ENCODE measurements around the gene AWAT2. TPM values are rescaled to one million over a fixed set of nuclear protein-coding genes. Genes with fewer than 3 reads are reported as not detected.

AWAT2 gene
- total and polyA plus RNA-seq, 9 of the 15 experiments (the other 6 are each of a cell fraction or from before 2014, with no cell fraction given) = not detected

DNA sequence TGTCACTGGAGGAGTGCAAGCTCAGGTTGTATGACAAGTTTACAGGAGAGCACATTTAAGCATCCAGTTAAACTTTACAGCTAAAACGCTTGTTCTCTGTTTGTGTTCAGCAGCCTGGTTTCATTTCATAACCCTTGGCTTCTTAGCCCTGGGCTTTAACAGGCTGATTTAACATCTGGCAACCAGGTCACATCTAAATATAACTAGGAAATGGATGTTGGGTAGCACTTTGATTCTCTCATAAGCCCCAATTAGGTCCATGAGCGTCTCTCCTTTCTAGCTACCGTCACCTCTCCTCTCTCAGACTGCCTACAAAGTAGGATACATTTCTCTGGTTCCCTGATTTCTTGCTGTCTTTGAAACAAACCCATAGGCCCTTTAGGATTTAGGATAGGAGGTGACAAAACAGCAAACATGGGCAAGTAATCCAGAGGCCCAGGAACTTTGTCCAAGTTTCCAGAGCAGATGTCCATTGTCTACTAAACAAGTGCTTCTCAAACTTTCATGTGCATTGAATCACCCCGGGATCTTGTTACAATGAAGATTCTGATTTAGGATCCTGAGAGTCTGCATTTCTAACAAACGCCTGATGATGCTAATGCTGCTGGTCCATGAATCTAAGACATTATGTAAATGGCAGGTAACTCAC is 35.0 kb upstream of the AWAT2 start:
- TF ChIP-seq HDAC1 (IDR thresholded peaks at IDR 0.05) (no peak), U2AF1 (optimal IDR thresholded peaks at IDR 0.05; ENCODE audit: low read depth, low read length) (no peak)
- H3K27me3 ChIP-seq (ENCODE audit: control insufficient read depth in 2 of 2, insufficient read depth in 2 of 2, low read length in 2 of 2) = peaks cover 0 to 8% of the 10 kb centered on the region in 2 experiments; a peak in 1 of 5 replicates
- no peaks in the 10 kb centered on the region for H3K9me3 ChIP-seq (replicated peaks; ENCODE audit: control insufficient read depth, insufficient read depth, low read depth, low read length)
- no peaks in the 10 kb centered on the region for H3K4me1 ChIP-seq (replicated peaks in 1 of 2; ENCODE audit: control insufficient read depth in 2 of 2, insufficient read depth in 2 of 2, low read length in 2 of 2)
- no peaks in the 10 kb centered on the region for H3K36me3 ChIP-seq (ENCODE audit: control insufficient read depth, insufficient read depth, low read length)
- H3K79me2 ChIP-seq (ENCODE audit: control insufficient read depth, insufficient read depth, low read length) = no peaks in the 10 kb centered on the region
- intact Hi-C loops (cut with micrococcal nuclease) (no loop called here), in situ Hi-C loops (cut with MboI) (no loop called here)
- H3K27ac ChIP-seq (ENCODE audit: extremely low read depth, low read depth, low read length) = no peak overlapping the region
- 0% methylated on average over 5 of the region's 5 CpGs for WGBS (ENCODE audit: insufficient coverage, low coverage, missing lambda C conversion rate)
- H4K20me1 ChIP-seq (replicated peaks; ENCODE audit: control insufficient read depth, insufficient read depth, low read length) = peaks cover 3% of the 10 kb centered on the region; the same call in 1 of the 2 replicates
- POLR2A ChIA-PET = no interaction called here
- H2AFZ ChIP-seq (ENCODE audit: low read depth, low read length) = no peak overlapping the region
- H3K4me2 ChIP-seq (ENCODE audit: insufficient read depth, low read length) = no peak overlapping the region
- no peak for FAIRE-seq
- H3K9me1 ChIP-seq (ENCODE audit: control insufficient read depth, insufficient read depth, low read length) = no peaks in the 10 kb centered on the region
- no peak overlapping the region for H3K9ac ChIP-seq (ENCODE audit: insufficient read depth in 1 of 2, low read depth in 2 of 2, low read length in 2 of 2)
- no peak for DNase-seq (ENCODE audit: extremely low read depth in 1 of 4, low spot score in 3 of 4)
- BruUV-seq (replicated peaks) = no TSS peak
- no peak for ATAC-seq
- CTCF ChIA-PET (ENCODE audit: low intra/inter-chr PET ratio) = no interaction called here
- no peak overlapping the region for H3K4me3 ChIP-seq

DNA sequence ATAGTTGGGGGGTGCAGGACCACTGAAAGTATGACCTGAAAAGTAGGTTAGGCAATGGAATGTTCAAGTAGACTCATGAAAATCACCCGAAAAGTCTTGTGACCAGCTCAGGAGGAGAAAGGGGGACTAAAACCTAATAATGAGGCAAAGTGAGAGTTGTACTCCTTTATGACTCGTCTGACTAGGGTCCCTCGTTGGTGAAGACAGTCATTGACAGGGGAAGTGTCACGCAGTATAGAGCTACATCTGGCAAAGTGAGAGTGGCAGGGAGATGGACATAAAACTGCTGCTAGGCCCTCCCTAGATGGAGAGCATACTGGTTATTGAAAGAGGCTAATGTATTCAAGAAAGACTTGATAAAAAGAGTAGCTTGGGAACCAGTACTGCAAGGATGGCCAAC is 33.0 kb upstream of the AWAT2 start:
- H3K9me1 ChIP-seq (ENCODE audit: control insufficient read depth, insufficient read depth, low read length) = no peaks in the 10 kb centered on the region
- H4K20me1 ChIP-seq (replicated peaks; ENCODE audit: control insufficient read depth, insufficient read depth, low read length) = peaks cover 3% of the 10 kb centered on the region; the same call in 1 of the 2 replicates
- intact Hi-C loops (cut with micrococcal nuclease) = no loop called here
- H3K36me3 ChIP-seq (ENCODE audit: control insufficient read depth, insufficient read depth, low read length) = no peaks in the 10 kb centered on the region
- no TSS peak for BruUV-seq (replicated peaks)
- H2AFZ ChIP-seq (ENCODE audit: low read depth, low read length) = no peak overlapping the region
- no peak overlapping the region for H3K4me3 ChIP-seq
- no peaks in the 10 kb centered on the region for H3K4me1 ChIP-seq (replicated peaks in 1 of 2; ENCODE audit: control insufficient read depth in 2 of 2, insufficient read depth in 2 of 2, low read length in 2 of 2)
- POLR2A ChIA-PET = interaction anchor here (0.6 kb wide), 1 partner anchor 12 kb away, joined by 3 read pairs; no protein-coding TSS in a partner anchor
- ATAC-seq (no peak), FAIRE-seq (no peak), DNase-seq (ENCODE audit: extremely low read depth in 1 of 4, low spot score in 3 of 4) (no peak)
- H3K9ac ChIP-seq (ENCODE audit: insufficient read depth in 1 of 2, low read depth in 2 of 2, low read length in 2 of 2) = no peak overlapping the region
- no peaks in the 10 kb centered on the region for H3K9me3 ChIP-seq (replicated peaks; ENCODE audit: control insufficient read depth, insufficient read depth, low read depth, low read length)
- H3K79me2 ChIP-seq (ENCODE audit: control insufficient read depth, insufficient read depth, low read length) = no peaks in the 10 kb centered on the region
- WGBS (ENCODE audit: insufficient coverage, low coverage, missing lambda C conversion rate) = 0% methylated on average over 4 of the region's 4 CpGs
- in situ Hi-C loops (cut with MboI) = no loop called here
- no peaks in the 10 kb centered on the region; a peak in 1 of 5 replicates for H3K27me3 ChIP-seq (ENCODE audit: control insufficient read depth in 2 of 2, insufficient read depth in 2 of 2, low read length in 2 of 2)
- CTCF ChIA-PET (ENCODE audit: low intra/inter-chr PET ratio) = interaction anchor here (0.6 kb wide), 1 partner anchor 117 kb away, joined by 4 read pairs; no protein-coding TSS in a partner anchor
- H3K27ac ChIP-seq (ENCODE audit: extremely low read depth, low read depth, low read length) = no peak overlapping the region
- no peak overlapping the region for H3K4me2 ChIP-seq (ENCODE audit: insufficient read depth, low read length)
- TF ChIP-seq SRSF1 (IDR thresholded peaks at IDR 0.05; ENCODE audit: low read depth, low read length) (no peak), ZNF785 (CRISPR knock-in tag; IDR thresholded peaks at IDR 0.05) (no peak), HNRNPLL (IDR thresholded peaks at IDR 0.05; ENCODE audit: low read depth, low read length, poor library complexity, severe bottlenecking) (no peak), HCFC1 (IDR thresholded peaks at IDR 0.05; ENCODE audit: low read depth, low read length) (no peak)
- TF ChIP-seq, protein P1, sequence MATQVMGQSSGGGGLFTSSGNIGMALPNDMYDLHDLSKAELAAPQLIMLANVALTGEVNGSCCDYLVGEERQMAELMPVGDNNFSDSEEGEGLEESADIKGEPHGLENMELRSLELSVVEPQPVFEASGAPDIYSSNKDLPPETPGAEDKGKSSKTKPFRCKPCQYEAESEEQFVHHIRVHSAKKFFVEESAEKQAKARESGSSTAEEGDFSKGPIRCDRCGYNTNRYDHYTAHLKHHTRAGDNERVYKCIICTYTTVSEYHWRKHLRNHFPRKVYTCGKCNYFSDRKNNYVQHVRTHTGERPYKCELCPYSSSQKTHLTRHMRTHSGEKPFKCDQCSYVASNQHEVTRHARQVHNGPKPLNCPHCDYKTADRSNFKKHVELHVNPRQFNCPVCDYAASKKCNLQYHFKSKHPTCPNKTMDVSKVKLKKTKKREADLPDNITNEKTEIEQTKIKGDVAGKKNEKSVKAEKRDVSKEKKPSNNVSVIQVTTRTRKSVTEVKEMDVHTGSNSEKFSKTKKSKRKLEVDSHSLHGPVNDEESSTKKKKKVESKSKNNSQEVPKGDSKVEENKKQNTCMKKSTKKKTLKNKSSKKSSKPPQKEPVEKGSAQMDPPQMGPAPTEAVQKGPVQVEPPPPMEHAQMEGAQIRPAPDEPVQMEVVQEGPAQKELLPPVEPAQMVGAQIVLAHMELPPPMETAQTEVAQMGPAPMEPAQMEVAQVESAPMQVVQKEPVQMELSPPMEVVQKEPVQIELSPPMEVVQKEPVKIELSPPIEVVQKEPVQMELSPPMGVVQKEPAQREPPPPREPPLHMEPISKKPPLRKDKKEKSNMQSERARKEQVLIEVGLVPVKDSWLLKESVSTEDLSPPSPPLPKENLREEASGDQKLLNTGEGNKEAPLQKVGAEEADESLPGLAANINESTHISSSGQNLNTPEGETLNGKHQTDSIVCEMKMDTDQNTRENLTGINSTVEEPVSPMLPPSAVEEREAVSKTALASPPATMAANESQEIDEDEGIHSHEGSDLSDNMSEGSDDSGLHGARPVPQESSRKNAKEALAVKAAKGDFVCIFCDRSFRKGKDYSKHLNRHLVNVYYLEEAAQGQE (IDR thresholded peaks at IDR 0.05; ENCODE audit: borderline replicate concordance) = no peak
- TF ChIP-seq, protein P1 (CRISPR knock-in tag; IDR thresholded peaks at IDR 0.05; ENCODE audit: low read depth) = no peak
